ENCODE measurements around the gene GULP1.
"Not testable (repeated sequence)": the region's sequence is repeated elsewhere in the genome, so short reads cannot be mapped to it uniquely, and the experiment has no call there.

DNA sequence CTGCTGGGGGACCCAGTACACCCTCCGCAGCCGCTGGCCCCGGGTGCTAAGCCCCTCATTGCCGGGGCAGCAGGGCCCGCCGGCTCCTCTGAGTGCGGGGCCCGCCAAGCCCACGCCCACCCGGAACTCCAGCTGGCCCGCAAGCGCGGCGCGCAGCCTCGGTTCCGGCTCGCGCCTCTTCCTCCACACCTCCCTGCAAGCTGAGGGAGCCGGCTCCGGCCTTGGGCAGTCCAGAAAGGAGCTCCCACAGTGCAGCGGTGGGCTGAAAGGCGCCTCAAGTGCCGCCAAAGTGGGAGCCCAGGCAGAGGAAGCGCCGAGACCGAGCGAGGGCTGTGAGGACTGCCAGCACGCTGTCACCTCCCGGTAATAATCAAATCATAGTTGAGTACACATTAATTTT lies 314.9 kb downstream of the GULP1 start:
- TF ChIP-seq CTCF, POLR2AphosphoS5, EP300, POLR2A (IDR thresholded peaks at IDR 0.05): not testable (repeated sequence)
